GM10847 (cell line): ENCODE data around the gene GPC6.

Source experiments
- POLR2A ChIP-seq: IDR thresholded peaks from 2 replicates; pipeline ENCODE4 v1.6.1; 2011; ENCODE audit not compliant: insufficient read length; ENCODE audit errors: extremely low read depth

GPC6 gene

DNA sequence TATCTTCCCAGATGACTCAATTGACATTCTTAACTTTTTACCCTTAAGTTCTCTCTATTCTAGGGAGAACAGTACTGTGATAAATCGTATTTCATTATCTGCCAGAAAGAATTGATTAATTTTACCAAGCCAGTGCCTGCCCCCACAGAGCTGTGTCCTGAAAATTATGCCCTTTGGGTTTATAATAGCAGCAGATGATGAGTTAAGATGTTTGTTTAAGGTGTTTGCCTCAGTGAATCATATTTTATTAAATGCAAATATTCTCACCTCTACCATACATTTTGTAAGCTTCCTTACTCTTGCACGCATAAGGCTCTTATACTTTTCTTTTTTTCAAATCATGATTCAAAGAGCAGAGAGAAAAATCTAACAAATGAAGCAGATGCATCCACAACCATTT is 934.3 kb downstream of the GPC6 start:
- no peak for TF ChIP-seq POLR2A

DNA sequence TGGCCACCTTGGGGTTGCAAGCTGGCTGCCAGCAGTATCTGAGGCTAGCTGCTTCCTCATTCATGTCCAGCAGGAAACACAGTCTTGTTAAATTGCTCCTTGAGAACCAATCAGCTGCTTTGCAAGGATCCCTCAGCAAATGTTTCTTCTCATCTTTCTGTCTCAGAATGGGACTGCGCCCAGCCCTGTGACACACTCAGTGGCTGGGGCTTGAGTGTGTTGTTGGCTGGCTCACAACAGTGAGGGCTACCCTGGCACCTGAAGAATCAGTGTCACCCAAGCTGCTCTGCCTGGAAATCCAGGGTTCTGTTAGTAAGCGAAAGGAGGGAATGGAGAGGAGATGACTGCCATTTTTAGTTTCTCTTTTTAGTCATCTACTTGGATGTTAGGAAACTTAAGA is 935.7 kb downstream of the GPC6 start:
- TF ChIP-seq POLR2A: no peak

DNA sequence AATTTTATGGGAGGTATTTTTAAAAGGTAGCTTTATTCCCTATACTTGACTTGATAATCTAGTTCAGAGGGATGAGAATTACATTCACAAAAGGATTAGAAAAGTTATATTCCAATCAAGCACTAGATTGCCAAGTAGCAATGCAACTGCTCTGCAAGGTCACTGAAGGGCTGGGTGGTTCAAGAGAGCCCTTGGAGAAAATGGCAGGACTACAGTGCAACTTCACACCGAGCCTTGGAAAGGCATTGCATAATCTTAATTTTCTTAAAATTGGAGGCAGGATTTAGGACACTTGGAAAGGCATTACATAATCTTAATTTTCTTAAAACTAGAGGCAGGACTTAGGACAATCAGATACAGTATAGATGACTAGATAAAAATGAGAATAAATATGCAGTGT is 936.9 kb downstream of the GPC6 start:
- TF ChIP-seq POLR2A: no peak

GRCh38 chr13:94168783-94169453 is 942.3 kb downstream of the GPC6 start:
- TF ChIP-seq POLR2A: no peak

DNA sequence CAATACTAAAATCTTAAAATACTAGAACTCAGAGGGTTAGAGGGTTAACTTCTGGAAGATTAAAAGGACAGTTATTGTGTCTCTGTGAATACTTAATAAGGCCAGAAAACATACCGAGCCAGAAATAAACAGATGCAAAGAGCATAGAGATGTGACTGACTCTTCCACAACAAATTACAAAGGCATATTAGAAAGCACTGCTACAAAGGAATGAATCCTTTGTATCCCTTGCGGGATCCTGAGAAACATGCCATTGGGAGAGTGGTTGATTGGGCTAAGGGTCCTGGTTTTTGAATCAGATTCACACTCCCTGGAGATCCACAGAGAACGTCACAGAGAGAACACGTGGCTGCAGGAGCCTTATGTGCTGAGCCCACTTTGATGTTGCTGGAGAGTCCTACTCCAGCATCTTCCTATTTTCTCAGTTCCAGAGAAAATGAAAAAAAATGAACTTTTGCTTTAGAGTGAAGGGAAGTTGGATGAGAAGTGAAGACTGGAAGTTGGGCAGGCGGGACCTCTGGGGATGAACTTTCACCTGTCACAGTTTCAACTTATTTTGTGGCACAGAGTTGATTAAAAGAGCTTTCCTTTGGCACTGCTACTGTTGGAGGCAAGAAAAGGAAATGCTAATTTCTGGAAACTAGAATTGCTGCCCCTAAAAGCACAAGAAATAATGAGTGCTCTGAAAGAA is 943.0 kb downstream of the GPC6 start:
- no peak for TF ChIP-seq POLR2A

GRCh38 chr13:94170145-94170571 is 943.6 kb downstream of the GPC6 start:
- TF ChIP-seq POLR2A: no peak

DNA sequence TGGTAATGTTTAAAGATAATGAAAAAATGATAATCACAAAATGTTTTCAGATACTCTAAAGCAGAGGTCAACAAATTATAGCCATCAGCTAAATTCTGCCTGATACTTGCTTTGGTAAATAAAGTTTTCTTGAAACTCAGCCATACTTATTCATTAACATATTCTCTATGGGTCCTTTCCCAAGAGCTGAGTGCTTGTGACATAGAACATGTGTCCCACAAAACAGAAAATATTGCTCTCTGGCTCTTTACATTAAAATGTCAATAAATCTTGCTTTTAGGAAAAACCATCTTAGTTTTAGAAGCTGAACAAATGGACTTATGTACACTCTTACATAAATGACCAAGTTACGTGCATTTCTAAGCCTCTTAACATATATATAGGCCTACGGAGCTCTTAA is 945.8 kb downstream of the GPC6 start:
- no peak for TF ChIP-seq POLR2A

DNA sequence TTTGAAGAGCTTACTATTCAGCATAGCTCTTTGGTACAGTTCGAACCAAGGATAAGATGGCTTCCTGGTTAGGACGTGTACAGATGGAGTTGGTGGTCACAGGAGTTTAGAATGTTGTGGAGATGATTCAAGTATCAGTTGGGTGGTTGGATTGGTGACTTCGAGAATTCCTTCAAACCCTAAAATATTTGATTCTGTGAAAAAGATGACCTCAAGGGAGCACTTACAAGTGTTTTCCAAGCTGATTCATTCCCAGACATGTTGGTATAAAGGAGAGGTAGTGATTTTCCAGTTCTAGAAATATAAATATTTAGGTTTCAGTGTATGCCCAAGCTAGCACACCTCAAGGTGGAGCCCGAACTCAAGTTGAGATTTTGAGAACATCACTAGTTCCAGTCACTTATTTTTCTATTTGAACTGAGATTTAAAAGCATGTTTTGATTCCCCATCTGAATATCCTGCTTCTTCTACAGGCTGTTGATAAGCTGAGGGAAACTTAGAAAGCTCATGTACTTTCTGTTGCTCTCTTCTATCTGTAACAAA is 946.8 kb downstream of the GPC6 start:
- TF ChIP-seq POLR2A: no peak

GRCh38 chr13:94174009-94174408 is 947.4 kb downstream of the GPC6 start:
- TF ChIP-seq POLR2A: no peak

GRCh38 chr13:94175076-94175475 is 948.5 kb downstream of the GPC6 start:
- TF ChIP-seq POLR2A: no peak

- no peak for TF ChIP-seq POLR2A
Observed at GRCh38 chr13:94176561-94176960, 950.0 kb downstream of the GPC6 start.

- no peak for TF ChIP-seq POLR2A
Observed at GRCh38 chr13:94177041-94177440, 950.4 kb downstream of the GPC6 start.

- no peak for TF ChIP-seq POLR2A
Observed at GRCh38 chr13:94178625-94179244, 952.1 kb downstream of the GPC6 start.

- no peak for TF ChIP-seq POLR2A
Observed at GRCh38 chr13:94181461-94182107, 955.0 kb downstream of the GPC6 start.

DNA sequence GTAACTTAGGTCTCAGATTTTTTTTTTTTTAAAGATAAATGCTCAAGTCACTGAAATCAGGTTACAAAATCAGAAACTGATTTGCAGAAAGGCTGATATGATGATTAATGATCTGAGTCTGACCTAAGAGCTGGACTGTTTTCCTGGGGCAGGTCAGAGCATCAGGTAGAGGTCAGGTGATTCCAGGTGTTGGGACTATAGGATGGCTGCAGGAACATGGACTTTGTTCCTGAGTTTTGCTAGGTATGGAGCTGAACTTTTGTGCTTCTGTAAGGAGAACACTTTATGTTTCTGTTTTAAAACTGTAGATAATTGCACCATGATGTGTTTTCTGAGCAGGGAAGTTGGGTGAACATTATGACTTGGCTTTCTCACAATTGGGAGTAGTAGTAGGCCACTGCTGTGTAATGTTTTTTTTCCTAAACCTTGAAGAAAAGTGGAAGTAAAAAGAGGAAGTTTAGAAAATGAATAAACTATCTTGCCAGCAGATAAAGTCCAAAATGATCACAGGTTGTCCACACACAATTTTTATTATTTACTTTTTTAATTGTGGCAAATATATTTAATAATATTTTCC is 955.7 kb downstream of the GPC6 start:
- no peak for TF ChIP-seq POLR2A
